ENCODE data around the gene PNMA8B. TPM values are rescaled to one million over a fixed set of nuclear protein-coding genes. Genes with fewer than 3 reads are reported as not detected.

The PNMA8B gene
- total RNA-seq, 1 experiment from 2014 or later, result not detected

DNA sequence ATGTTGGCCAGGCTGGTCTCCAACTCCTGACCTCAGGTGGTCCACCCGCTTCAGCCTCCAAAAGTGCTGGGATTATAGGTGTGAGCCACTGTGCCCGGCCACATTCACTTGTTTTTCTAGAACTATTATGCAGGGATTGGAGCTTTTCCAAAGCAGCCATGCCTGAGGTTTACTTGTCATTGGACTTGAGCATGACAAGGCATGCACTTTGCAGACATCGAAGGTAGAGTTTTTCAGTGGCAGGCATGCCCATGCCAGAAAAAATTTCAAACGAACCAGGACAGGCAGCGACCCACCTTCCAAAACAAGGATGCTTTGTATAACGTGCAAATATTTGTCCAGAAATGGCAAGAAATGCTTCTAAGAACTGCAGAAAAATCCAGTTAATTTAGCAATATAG, 42.0 kb downstream of the PNMA8B start:
- DNase-seq (ENCODE audit: unreplicated experiment), result peak; percentile 46
- no peak overlapping the region for H3K4me3 Mint-ChIP-seq (ENCODE audit: unreplicated experiment)
- no peaks in the 10 kb centered on the region for H3K9me3 Mint-ChIP-seq (ENCODE audit: unreplicated experiment)
- peak overlapping the region; percentile 59 for H3K27ac Mint-ChIP-seq (ENCODE audit: low read depth, unreplicated experiment)
- intact Hi-C loops (cut with micrococcal nuclease), result no loop called here
- H3K36me3 Mint-ChIP-seq (ENCODE audit: insufficient read depth, unreplicated experiment), result no peaks in the 10 kb centered on the region
- TF ChIP-seq, protein P1, sequence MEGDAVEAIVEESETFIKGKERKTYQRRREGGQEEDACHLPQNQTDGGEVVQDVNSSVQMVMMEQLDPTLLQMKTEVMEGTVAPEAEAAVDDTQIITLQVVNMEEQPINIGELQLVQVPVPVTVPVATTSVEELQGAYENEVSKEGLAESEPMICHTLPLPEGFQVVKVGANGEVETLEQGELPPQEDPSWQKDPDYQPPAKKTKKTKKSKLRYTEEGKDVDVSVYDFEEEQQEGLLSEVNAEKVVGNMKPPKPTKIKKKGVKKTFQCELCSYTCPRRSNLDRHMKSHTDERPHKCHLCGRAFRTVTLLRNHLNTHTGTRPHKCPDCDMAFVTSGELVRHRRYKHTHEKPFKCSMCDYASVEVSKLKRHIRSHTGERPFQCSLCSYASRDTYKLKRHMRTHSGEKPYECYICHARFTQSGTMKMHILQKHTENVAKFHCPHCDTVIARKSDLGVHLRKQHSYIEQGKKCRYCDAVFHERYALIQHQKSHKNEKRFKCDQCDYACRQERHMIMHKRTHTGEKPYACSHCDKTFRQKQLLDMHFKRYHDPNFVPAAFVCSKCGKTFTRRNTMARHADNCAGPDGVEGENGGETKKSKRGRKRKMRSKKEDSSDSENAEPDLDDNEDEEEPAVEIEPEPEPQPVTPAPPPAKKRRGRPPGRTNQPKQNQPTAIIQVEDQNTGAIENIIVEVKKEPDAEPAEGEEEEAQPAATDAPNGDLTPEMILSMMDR (IDR thresholded peaks at IDR 0.05; ENCODE audit: unreplicated experiment), result no peak
- peaks cover 33% of the 10 kb centered on the region for H3K4me1 Mint-ChIP-seq (ENCODE audit: insufficient read depth, unreplicated experiment)
- no TSS peak for BruUV-seq (replicated peaks)
- CTCF ChIA-PET, result interaction anchor here (0.7 kb wide), 2 partner anchors 83 to 148 kb away, joined by 3 to 6 read pairs; no protein-coding TSS in a partner anchor
- POLR2A ChIA-PET, result interaction anchor here (0.7 to 3.3 kb wide), 6 partner anchors 8 to 147 kb away, joined by 3 to 31 read pairs (median 7); partner anchors contain the start of gene CALM3
- no peaks in the 10 kb centered on the region for H3K27me3 Mint-ChIP-seq (ENCODE audit: insufficient read depth, unreplicated experiment)

DNA sequence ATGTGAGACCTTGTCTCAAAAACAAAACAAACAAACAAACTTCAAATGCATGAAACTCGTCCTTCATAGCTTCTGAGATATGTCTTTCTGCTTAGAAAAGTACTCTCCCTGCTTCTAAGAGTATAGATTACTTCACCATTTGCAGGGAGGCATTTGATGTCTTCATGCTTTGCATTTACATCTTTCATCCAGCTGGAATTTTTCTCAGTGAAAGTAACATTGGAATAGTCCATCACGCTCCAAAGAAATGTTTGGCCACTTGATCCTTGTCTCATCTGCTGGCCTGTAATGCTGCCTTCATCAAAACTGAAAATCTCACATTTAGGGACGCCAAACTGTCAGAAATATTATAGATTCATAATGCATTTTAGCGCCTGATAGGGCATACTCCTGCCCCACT, 43.5 kb downstream of the PNMA8B start:
- H3K4me1 Mint-ChIP-seq (ENCODE audit: insufficient read depth, unreplicated experiment), result peaks cover 33% of the 10 kb centered on the region
- H3K4me3 Mint-ChIP-seq (ENCODE audit: unreplicated experiment), result no peak overlapping the region
- DNase-seq (ENCODE audit: unreplicated experiment), result no peak
- TF ChIP-seq, protein P1 (IDR thresholded peaks at IDR 0.05; ENCODE audit: unreplicated experiment), result no peak
- no peaks in the 10 kb centered on the region for H3K9me3 Mint-ChIP-seq (ENCODE audit: unreplicated experiment)
- POLR2A ChIA-PET, result interaction anchor here (1.4 to 3.8 kb wide), 6 partner anchors 9 to 33 kb away, joined by 3 to 31 read pairs (median 21); no protein-coding TSS in a partner anchor
- no peaks in the 10 kb centered on the region for H3K27me3 Mint-ChIP-seq (ENCODE audit: insufficient read depth, unreplicated experiment)
- H3K27ac Mint-ChIP-seq (ENCODE audit: low read depth, unreplicated experiment), result no peak overlapping the region
- H3K36me3 Mint-ChIP-seq (ENCODE audit: insufficient read depth, unreplicated experiment), result no peaks in the 10 kb centered on the region
- intact Hi-C loops (cut with micrococcal nuclease), result no loop called here
- BruUV-seq (replicated peaks), result no TSS peak
- CTCF ChIA-PET, result interaction anchor here (0.9 to 1.5 kb wide), 3 partner anchors 8 to 35 kb away, joined by 3 to 4 read pairs (median 3); no protein-coding TSS in a partner anchor

DNA sequence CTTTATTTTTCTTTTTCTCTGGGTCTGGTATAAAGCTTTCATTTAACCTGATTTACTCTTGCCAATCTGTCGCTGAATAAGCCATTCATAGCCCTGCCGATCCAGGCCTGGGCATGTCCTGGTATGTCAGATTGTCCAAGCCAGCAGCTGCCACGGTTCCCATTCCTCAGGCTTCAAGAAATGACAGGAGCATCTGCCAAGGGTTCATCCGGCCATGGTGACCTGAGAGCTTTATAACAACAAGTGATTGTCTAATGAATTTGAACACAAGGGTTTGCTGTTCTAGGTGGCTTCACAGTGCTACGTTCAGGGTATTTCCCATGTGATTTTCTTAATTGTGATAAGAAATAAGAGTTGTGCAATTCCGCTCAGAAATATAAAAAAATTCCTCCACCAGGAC, 44.3 kb downstream of the PNMA8B start:
- CTCF ChIA-PET, result interaction anchor here (0.6 to 1.5 kb wide), 5 partner anchors 17 to 159 kb away, joined by 3 read pairs; no protein-coding TSS in a partner anchor
- intact Hi-C loops (cut with micrococcal nuclease), result no loop called here
- peak overlapping the region; percentile 93 for H3K27ac Mint-ChIP-seq (ENCODE audit: low read depth, unreplicated experiment)
- H3K4me1 Mint-ChIP-seq (ENCODE audit: insufficient read depth, unreplicated experiment), result peaks cover 32% of the 10 kb centered on the region
- H3K4me3 Mint-ChIP-seq (ENCODE audit: unreplicated experiment), result no peak overlapping the region
- H3K36me3 Mint-ChIP-seq (ENCODE audit: insufficient read depth, unreplicated experiment), result no peaks in the 10 kb centered on the region
- no peaks in the 10 kb centered on the region for H3K9me3 Mint-ChIP-seq (ENCODE audit: unreplicated experiment)
- peak; percentile 39 for DNase-seq (ENCODE audit: unreplicated experiment)
- POLR2A ChIA-PET, result interaction anchor here (0.6 to 3.8 kb wide), 13 partner anchors 9 to 383 kb away, joined by 3 to 31 read pairs (median 4); no protein-coding TSS in a partner anchor
- TF ChIP-seq, protein P1 (IDR thresholded peaks at IDR 0.05; ENCODE audit: unreplicated experiment), result no peak
- H3K27me3 Mint-ChIP-seq (ENCODE audit: insufficient read depth, unreplicated experiment), result no peaks in the 10 kb centered on the region
- no TSS peak for BruUV-seq (replicated peaks)

DNA sequence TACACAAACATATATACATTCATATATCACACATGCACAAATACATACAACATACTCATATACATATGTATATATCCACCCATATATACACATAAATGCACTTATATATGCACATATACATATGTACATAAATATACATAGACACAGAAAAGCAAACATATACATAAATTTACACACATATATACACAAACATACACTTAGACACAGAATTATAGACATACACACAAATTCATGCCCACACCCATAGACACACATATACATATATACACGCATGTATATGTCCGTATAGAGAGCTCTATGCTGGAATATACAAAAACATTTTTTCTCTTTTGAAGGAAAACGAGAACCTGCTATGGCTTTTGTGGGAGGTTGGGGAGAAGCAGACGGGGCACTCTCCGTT, 44.9 kb downstream of the PNMA8B start:
- H3K27me3 Mint-ChIP-seq (ENCODE audit: insufficient read depth, unreplicated experiment), result no peaks in the 10 kb centered on the region
- peaks cover 29% of the 10 kb centered on the region for H3K4me1 Mint-ChIP-seq (ENCODE audit: insufficient read depth, unreplicated experiment)
- ChIA-PET POLR2A (interaction anchor here (0.6 to 3.8 kb wide), 13 partner anchors 9 to 1160 kb away, joined by 3 to 31 read pairs (median 4); no protein-coding TSS in a partner anchor), CTCF (interaction anchor here (0.6 to 1.5 kb wide), 5 partner anchors 17 to 158 kb away, joined by 3 read pairs; no protein-coding TSS in a partner anchor)
- intact Hi-C loops (cut with micrococcal nuclease), result no loop called here
- TF ChIP-seq, protein P1 (IDR thresholded peaks at IDR 0.05; ENCODE audit: unreplicated experiment), result no peak
- H3K4me3 Mint-ChIP-seq (ENCODE audit: unreplicated experiment), result no peak overlapping the region
- no peaks in the 10 kb centered on the region for H3K9me3 Mint-ChIP-seq (ENCODE audit: unreplicated experiment)
- no peak for DNase-seq (ENCODE audit: unreplicated experiment)
- peak overlapping the region; percentile 93 for H3K27ac Mint-ChIP-seq (ENCODE audit: low read depth, unreplicated experiment)
- no peaks in the 10 kb centered on the region for H3K36me3 Mint-ChIP-seq (ENCODE audit: insufficient read depth, unreplicated experiment)
- no TSS peak for BruUV-seq (replicated peaks)
